Limb (tissue), 2 donors: ENCODE results near the gene CCNQ.
"Not testable (repeated sequence)": the region's sequence is repeated elsewhere in the genome, so short reads cannot be mapped to it uniquely, and the experiment has no call there.

Experiments
- DNase-seq, 2 donors: peaks; one replicate each; pipeline ENCODE4 v3.0.0-alpha.2; 2016; ENCODE audit errors: extremely low spot score in 2 of 2

The CCNQ gene

DNA sequence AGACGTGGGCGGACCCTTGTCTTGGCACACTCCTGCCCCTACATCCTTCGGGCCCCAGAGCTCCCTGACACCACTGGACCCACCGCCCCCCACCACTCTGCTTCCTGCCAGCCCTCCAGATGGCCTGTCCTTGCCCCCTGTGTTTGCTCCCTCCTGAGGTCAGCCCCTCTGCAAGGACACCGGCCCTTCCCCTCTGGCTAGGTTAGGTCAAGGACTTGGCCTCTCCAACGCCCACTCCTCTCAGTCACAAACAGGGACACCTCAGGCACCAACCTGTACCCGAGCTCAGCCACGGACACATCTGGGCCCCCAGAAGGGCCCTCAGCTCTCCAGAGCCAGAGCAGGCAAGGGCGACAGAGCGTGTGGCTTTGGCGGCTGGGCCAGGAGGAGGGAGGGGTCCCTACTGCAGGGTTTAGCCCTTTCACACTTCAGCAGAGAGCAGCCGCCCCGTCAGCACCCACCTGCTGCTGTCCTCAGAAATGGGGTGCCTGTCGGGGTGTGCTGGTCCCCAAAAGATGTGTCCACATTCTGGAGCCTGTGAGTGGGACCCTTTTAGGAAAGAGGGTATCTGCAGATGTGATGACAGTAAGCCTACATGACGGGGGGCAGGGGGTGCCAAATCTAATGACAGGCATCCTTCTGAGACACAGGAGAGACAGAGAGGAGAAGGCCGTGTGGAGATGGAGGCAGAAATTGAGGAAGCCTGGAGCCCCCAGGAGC, 24.5 kb upstream of the CCNQ start:
- DNase-seq: no peak

- DNase-seq: no peak
Observed at GRCh38 chrX:153622661-153623309, 23.8 kb upstream of the CCNQ start.

- DNase-seq: no peak
Observed at GRCh38 chrX:153621949-153622598, 23.1 kb upstream of the CCNQ start.

GRCh38 chrX:153620576-153620975, 21.6 kb upstream of the CCNQ start:
- no peak for DNase-seq

DNA sequence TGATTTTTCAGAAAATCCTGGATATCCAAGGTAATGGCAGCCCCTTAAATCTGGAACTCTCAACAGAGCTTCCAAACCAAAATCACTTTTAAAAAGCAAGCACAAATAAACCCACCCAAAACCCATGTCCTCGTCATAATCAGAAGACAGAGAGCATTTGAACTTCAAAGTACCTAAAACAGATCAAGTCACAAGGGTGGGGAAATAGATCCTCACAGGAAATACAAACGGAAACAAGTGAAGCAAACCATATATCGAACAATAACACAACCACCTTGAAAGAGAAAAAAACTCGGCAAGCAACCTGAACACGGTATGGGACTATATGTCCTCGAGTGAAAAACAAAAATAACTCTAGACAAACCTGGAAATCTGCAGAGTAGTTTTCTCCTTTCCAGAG, 15.9 kb upstream of the CCNQ start:
- no peak for DNase-seq

GRCh38 chrX:153612413-153612812, 13.5 kb upstream of the CCNQ start:
- no peak for DNase-seq

DNA sequence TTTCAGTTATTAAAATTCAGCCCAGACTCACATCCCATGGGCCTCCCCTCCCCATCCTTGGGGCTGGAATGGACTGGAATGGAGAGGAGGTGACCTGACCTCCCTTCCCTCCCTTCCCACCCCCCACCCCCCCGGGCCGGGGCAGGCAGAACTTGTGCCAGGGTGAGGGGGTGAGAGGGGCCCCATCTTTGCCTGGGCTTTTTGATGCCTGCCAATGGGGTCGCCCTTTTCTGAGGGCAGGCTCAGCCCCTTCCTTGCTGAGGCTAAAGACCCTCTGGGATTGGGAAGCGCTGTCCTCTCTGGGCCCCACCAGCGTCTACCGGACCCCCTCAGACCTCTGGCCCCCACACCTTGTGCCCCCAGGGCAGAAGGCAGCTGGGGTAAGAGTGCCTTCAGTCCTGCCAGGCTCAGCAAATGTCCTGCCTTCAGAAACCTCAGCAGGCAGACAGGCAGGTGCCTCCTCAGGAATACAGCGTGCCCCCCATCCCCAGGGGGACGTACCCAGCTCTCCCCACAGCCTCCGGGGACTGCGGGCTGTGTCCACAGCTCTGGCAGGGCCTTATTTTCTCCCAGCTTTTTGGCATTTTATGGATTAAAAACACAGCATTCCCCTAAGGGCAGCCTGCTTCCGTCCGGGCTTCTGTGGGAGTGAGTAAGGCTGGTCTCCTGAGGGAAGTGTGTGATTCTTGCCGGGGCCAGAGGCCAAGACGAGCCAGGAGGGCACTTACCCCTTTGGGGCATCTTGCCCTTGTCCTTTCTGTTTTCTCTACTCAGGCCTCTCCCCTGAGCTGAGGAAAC, 12.6 kb upstream of the CCNQ start:
- no peak for DNase-seq

GRCh38 chrX:153610836-153611213, 11.9 kb upstream of the CCNQ start:
- DNase-seq: no peak

- peak; percentile 54 to 90 for DNase-seq
Observed at GRCh38 chrX:153609917-153610835, 11.2 kb upstream of the CCNQ start.

- DNase-seq: no peak
Observed at GRCh38 chrX:153608806-153609205, 9.9 kb upstream of the CCNQ start.

DNA sequence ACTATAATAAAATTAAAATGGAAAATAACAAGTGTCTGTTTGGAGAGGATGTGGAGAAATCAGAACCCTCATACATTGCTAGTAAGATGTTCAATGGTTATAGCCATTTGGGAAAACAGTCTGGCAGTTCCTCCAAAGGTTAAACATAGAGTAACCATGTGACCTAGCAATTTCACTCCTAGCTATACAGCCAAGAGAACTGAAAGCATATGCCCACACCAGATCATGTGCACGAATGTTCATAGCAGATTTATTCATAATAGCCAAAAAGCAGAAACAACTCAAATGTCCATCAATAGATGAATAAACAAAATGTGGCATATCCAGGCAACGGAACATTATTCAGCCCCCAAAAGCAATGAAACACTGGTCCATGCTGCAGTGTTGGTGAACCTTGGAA, 9.4 kb upstream of the CCNQ start:
- no peak for DNase-seq

GRCh38 chrX:153606503-153606902, 7.6 kb upstream of the CCNQ start:
- no peak for DNase-seq

DNA sequence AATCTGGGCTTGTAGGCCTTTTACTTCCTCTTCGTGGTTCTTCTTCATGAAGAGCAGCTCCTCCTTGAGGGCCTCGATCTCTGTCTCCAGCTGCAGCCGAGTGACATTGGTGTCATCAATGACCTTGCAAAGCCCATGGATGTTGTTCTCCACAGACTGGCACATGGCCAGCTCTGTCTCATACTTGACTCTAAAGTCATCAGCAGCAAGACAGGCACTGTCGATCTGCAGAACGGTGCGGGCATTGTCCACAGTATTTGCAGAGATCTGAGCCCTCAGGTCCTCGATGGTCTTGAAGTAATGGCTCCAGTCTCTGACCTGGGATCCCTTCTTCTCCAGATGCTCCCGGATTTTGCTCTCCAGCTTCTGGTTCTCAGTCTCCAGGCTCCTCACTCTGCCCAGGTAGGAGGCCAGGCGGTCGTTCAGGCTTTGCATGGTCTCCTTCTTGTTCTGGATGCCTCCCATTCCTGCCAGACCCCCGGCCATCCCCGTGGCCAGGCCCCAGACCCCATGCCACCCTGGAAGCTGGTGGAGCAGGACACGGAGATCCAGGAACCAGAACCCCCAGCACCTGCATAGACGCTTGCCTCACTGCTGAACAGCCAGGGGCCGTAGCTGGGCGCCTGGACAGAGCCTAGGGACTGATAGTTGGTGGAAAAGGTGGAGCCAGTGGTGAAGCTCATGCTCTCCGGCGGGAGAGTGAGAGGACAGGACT, 5.9 kb upstream of the CCNQ start:
- not testable (repeated sequence) for DNase-seq

DNA sequence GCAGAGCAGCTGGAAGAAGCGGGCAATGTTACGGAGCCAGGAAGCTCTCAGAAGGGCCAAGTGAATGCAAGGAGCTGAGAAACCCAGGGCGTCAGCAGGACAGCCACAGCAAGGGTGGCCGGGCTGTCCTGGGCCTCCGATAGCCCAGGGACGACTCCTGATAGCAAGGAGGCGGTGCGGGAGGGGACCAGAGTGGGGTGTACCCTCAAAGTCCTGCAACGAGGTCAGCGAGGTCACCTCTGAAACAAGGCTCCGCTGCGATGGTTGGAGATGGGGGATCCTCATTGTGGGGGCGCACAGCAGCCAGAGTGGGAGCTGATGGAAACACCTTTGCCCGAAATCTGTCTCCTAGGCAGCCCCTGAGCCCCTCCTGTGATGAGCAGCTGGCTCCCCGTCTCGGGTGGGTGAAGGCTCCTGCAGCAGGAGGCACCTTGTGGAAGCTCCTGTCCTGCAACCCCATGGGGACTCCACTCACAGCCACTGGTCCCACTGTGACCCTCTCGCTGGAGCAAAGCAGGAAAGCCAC, 4.3 kb upstream of the CCNQ start:
- DNase-seq: no peak

DNA sequence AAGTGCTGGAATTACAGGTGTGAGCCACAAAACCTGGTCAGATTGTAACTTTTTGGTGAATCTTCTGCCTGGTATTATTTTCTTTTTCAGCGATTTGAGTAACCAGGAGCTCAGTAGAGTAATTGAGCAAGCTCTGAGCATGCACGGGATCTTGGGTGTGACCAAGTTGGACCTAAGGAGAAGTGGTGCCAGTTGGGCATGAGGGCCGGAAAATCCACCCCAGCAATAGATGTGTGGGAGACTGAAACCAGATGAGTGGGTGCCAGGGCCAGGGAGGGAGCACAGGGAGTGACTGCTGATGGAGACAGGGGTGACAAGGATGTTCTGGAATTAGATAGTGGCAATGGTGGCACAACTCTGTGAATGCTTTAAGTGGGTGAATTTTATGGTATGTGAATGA, 3.7 kb upstream of the CCNQ start:
- DNase-seq: no peak

DNA sequence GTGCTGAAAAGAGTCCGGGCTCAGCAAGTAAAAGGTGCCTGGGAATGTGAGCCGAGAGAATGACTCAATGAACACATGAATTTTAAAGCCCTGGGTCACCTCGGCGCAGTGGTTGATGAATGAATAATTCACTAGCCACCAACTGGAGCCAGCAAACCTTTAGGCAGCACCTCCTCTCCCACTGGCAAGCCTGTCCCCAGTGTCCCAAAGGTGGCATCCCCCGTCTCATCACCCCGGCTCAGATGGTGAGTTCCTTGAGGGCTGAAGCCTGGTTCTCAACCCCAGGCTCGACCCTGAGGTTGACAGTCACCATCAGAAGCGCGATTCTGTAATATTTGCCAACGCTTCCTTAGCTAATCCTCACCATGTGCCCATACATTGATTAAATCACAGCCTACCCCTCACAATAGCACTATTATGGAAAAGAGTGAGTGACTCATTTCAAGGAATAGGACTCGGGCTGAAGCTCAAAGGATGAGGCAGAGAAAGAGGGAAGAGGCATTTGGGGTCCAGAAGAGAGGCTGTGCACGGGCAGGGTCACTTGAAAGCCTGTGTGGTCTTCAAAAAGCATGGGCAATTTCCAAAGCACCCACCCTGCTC, 2.7 kb upstream of the CCNQ start:
- DNase-seq: no peak

- DNase-seq: no peak
Observed at GRCh38 chrX:153600921-153601320, 2.0 kb upstream of the CCNQ start.

DNA sequence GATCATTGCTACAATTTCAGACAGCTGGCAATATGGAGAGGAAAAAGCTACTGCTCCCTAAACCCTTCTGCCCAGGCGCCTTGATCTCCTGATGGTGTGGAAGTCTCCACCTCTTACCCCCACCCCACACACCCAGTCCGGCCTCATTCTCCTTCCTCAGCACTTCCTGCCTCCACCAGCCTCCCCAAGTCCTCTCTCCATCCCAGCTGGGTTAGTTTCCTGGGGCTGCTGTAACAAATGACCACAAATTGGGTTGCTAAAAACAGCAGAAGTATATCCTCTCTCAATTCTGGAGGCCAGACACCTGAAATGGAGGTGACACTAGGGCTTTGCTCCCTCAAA, 1.1 kb upstream of the CCNQ start:
- DNase-seq: no peak

- DNase-seq: peak; percentile 64 to 86
Observed at GRCh38 chrX:153599192-153600031, 473 bp upstream of the CCNQ start.
